H1 (cell line): ENCODE data around the gene SPATS2L. TPM values are rescaled to one million over a fixed set of nuclear protein-coding genes. Genes with fewer than 3 reads are reported as not detected.

Experiments
- CTCF ChIA-PET: fragments of 300-600 bp; sonication (Branson Sonifier 250); formaldehyde crosslinking; loops from one replicate; lab custom pipeline; 2021; ENCODE audit not compliant: partially characterized antibody; lab: Charles Lee
- POLR2A ChIA-PET: fragments of 300-600 bp; sonication (Branson Sonifier 250); formaldehyde crosslinking; loops from one replicate; lab custom pipeline; 2021; ENCODE audit warnings: inconsistent platforms; ENCODE audit not compliant: partially characterized antibody; lab: Charles Lee
- DNase-seq, 2 experiments: peaks; one replicate each; pipeline versions ENCODE4 v3.0.0 to v3.0.0-alpha.2; 2010 to 2022; ENCODE audit warnings: low spot score in 2 of 2, low read depth in 1 of 2, mixed read lengths in 1 of 2
- FAIRE-seq: peaks from 2 replicates; lab custom pipeline; 2011; peaks lifted over from hg19 to GRCh38; lab: Jason Lieb, UNC
- H2AFZ ChIP-seq: 2 replicates; pipeline ENCODE4 v1.8.1; 2012; ENCODE audit warnings: low read length, inconsistent platforms
- H2AK5ac ChIP-seq: 2 replicates; pipeline ENCODE4 v1.6.1; 2013; ENCODE audit warnings: low read depth, low read length
- H2BK120ac ChIP-seq: replicated peaks from 2 replicates; pipeline ENCODE3; 2013; ENCODE audit warnings: low read depth, low read length, inconsistent platforms
- H2BK12ac ChIP-seq: 2 replicates; pipeline ENCODE4 v1.6.1; 2013; ENCODE audit warnings: low read depth, low read length
- H2BK15ac ChIP-seq: 2 replicates; pipeline ENCODE4 v1.6.1; 2013; ENCODE audit warnings: low read length
- H2BK20ac ChIP-seq: 2 replicates; pipeline ENCODE4 v1.6.1; 2013; ENCODE audit warnings: low read length
- H2BK5ac ChIP-seq: 2 replicates; pipeline ENCODE4 v1.6.1; 2013; ENCODE audit warnings: low read depth, low read length
- H3K14ac ChIP-seq: 2 replicates; pipeline ENCODE4 v1.6.1; 2013; ENCODE audit warnings: inconsistent platforms; ENCODE audit not compliant: insufficient read length
- H3K18ac ChIP-seq: 2 replicates; pipeline ENCODE4 v1.6.1; 2013; ENCODE audit warnings: low read length; ENCODE audit errors: extremely low read depth
- H3K23ac ChIP-seq: 2 replicates; pipeline ENCODE4 v1.6.1; 2013; ENCODE audit warnings: inconsistent platforms; ENCODE audit not compliant: insufficient read length
- H3K23me2 ChIP-seq: 2 replicates; pipeline ENCODE4 v1.6.1; 2013; ENCODE audit warnings: low read depth, low read length
- H3K27ac ChIP-seq: 2 replicates; pipeline ENCODE4 v1.6.1; 2011; ENCODE audit warnings: low read depth, low read length, inconsistent platforms
- H3K27me3 ChIP-seq, 4 experiments: replicated peaks in 1 of 4; 1 replicate in 1 of 4; 2 replicates in 3 of 4; pipeline versions ENCODE4 v1.6.1 to v1.8.1; 2011 to 2013; ENCODE audit warnings: low read length in 3 of 4, mild to moderate bottlenecking in 3 of 4, inconsistent platforms in 2 of 4, mixed read lengths in 2 of 4, moderate library complexity in 1 of 4; ENCODE audit not compliant: control insufficient read depth in 3 of 4, insufficient read depth in 3 of 4; ENCODE audit errors: extremely low read depth in 1 of 4
- H3K36me3 ChIP-seq, 4 experiments: 2 replicates each; pipeline versions ENCODE4 v1.6.1 to v1.8.1; 2011 to 2013; ENCODE audit warnings: mild to moderate bottlenecking in 4 of 4, low read length in 3 of 4, moderate library complexity in 2 of 4, control low read depth in 1 of 4, inconsistent platforms in 1 of 4; ENCODE audit not compliant: insufficient read depth in 4 of 4, control insufficient read depth in 2 of 4
- H3K4ac ChIP-seq: replicated peaks from 2 replicates; pipeline ENCODE3; 2013; ENCODE audit warnings: low read length, low read depth, mixed read lengths, inconsistent platforms; ENCODE audit not compliant: insufficient read length
- H3K4me1 ChIP-seq, 4 experiments: replicated peaks in 1 of 4; 1 replicate in 1 of 4; 2 replicates in 3 of 4; pipeline versions ENCODE4 v1.6.1 to v1.8.1; 2011 to 2013; ENCODE audit warnings: low read length in 3 of 4, inconsistent platforms in 2 of 4, mixed read lengths in 1 of 4; ENCODE audit not compliant: insufficient read depth in 4 of 4, control insufficient read depth in 3 of 4
- H3K4me2 ChIP-seq, 2 experiments: 2 replicates each; pipeline versions ENCODE4 v1.6.1 to v1.8.1; 2011 to 2013; ENCODE audit warnings: low read depth in 2 of 2, low read length in 2 of 2, control low read depth in 1 of 2, inconsistent platforms in 1 of 2, mild to moderate bottlenecking in 1 of 2; ENCODE audit not compliant: insufficient read depth in 1 of 2
- H3K4me3 ChIP-seq, 4 experiments: fragments of 200-600, 300-600 bp in 1 of 4; sonication (generic), shearing (Covaris generic), sonication (Bioruptor Twin) in 1 of 4; 2 replicates each; pipeline versions ENCODE4 v1.5.1 to v1.8.1; 2011 to 2016; ENCODE audit warnings: low read length in 4 of 4, low read depth in 3 of 4, control low read depth in 2 of 4, inconsistent platforms in 2 of 4, mild to moderate bottlenecking in 2 of 4, mixed read lengths in 1 of 4, moderate library complexity in 1 of 4; ENCODE audit not compliant: insufficient read depth in 2 of 4; ENCODE audit errors: extremely low read depth in 1 of 4
- H3K56ac ChIP-seq: replicated peaks from 2 replicates; pipeline ENCODE3; 2013; ENCODE audit warnings: low read depth, mild to moderate bottlenecking, mixed read lengths, low read length, inconsistent platforms; ENCODE audit not compliant: insufficient read length
- H3K79me1 ChIP-seq: 2 replicates; pipeline ENCODE4 v1.6.1; 2013; ENCODE audit warnings: low read depth, low read length, control low read depth
- H3K79me2 ChIP-seq, 2 experiments: 2 replicates each; pipeline versions ENCODE4 v1.6.1 to v1.8.1; 2012 to 2013; ENCODE audit warnings: low read length in 2 of 2, mild to moderate bottlenecking in 2 of 2, inconsistent platforms in 1 of 2; ENCODE audit not compliant: insufficient read depth in 2 of 2, control insufficient read depth in 1 of 2
- H3K9ac ChIP-seq, 4 experiments: replicated peaks in 1 of 4; 1 replicate in 1 of 4; 2 replicates in 3 of 4; pipeline versions ENCODE4 v1.6.1 to v1.8.1; 2011 to 2013; ENCODE audit warnings: low read depth in 3 of 4, low read length in 3 of 4, control low read depth in 2 of 4, mild to moderate bottlenecking in 2 of 4, moderate library complexity in 2 of 4, inconsistent platforms in 1 of 4; ENCODE audit errors: extremely low read depth in 1 of 4
- H3K9me3 ChIP-seq, 2 experiments: 2 replicates each; pipeline versions ENCODE4 v1.6.1 to v1.8.1; 2012 to 2013; ENCODE audit warnings: mild to moderate bottlenecking in 2 of 2, moderate library complexity in 2 of 2, control low read depth in 1 of 2, inconsistent platforms in 1 of 2, low read depth in 1 of 2, low read length in 1 of 2, mixed read lengths in 1 of 2; ENCODE audit not compliant: insufficient read depth in 2 of 2
- H4K20me1 ChIP-seq, 2 experiments: replicated peaks in 1 of 2; 2 replicates each; pipeline versions ENCODE3 to v1.8.1; 2011 to 2013; ENCODE audit warnings: inconsistent platforms in 2 of 2, low read length in 2 of 2, mild to moderate bottlenecking in 1 of 2; ENCODE audit not compliant: insufficient read depth in 2 of 2, control insufficient read depth in 1 of 2
- H4K5ac ChIP-seq: 2 replicates; pipeline ENCODE4 v1.6.1; 2013; ENCODE audit warnings: low read length, low read depth, mixed read lengths, inconsistent platforms; ENCODE audit not compliant: insufficient read length
- H4K8ac ChIP-seq: 2 replicates; pipeline ENCODE4 v1.8.0; 2013; ENCODE audit warnings: mild to moderate bottlenecking, moderate library complexity, low read length, inconsistent platforms; ENCODE audit not compliant: insufficient read depth; ENCODE audit errors: extremely low read depth
- H4K91ac ChIP-seq: replicated peaks from 2 replicates; pipeline ENCODE3; 2013; ENCODE audit warnings: low read length, mixed read lengths, inconsistent platforms; ENCODE audit not compliant: insufficient read length
- BCL11A ChIP-seq, 2 experiments: IDR thresholded peaks; one replicate each; pipeline ENCODE4 v1.6.1; 2011; ENCODE audit warnings: low read depth in 2 of 2, low read length in 2 of 2, mild to moderate bottlenecking in 2 of 2
- CBX5 ChIP-seq: fragments of 300-800, 300-1000 bp; sonication (generic); IDR thresholded peaks from 2 replicates; pipeline ENCODE4 v1.7.1; 2016; ENCODE audit warnings: antibody characterized with exemption, low read length, low read depth
- CHD1 ChIP-seq: IDR thresholded peaks from 2 replicates; pipeline ENCODE4 v1.6.1; 2012; ENCODE audit warnings: low read depth, low read length, improper control_type of control experiment
- E2F6 ChIP-seq: IDR thresholded peaks from 2 replicates; pipeline ENCODE4 v1.6.1; 2012; ENCODE audit warnings: inconsistent platforms
- GTF2F1 ChIP-seq: IDR thresholded peaks from 2 replicates; pipeline ENCODE4 v1.6.1; 2012; ENCODE audit warnings: low read depth, low read length, improper control_type of control experiment, borderline replicate concordance
- JUN ChIP-seq: IDR thresholded peaks from 2 replicates; pipeline ENCODE4 v1.6.1; 2011; ENCODE audit warnings: low read depth, mild to moderate bottlenecking, improper control_type of control experiment, low read length
- MAFK ChIP-seq: IDR thresholded peaks from 2 replicates; pipeline ENCODE4 v1.6.1; 2012; ENCODE audit warnings: low read depth, mild to moderate bottlenecking, improper control_type of control experiment, low read length
- PHF8 ChIP-seq: fragments of 200-600 bp; sonication (generic); conservative IDR thresholded peaks from 2 replicates; pipeline ENCODE4 v1.7.1; 2012; ENCODE audit warnings: low read depth, mild to moderate bottlenecking, inconsistent platforms, low read length, moderate library complexity
- POU5F1 ChIP-seq: IDR thresholded peaks from 2 replicates; pipeline ENCODE4 v1.6.1; 2011; ENCODE audit warnings: low read depth, mild to moderate bottlenecking, low read length, moderate library complexity
- RBBP5 ChIP-seq: IDR thresholded peaks from 2 replicates; pipeline ENCODE4 v1.7.1; 2012; ENCODE audit warnings: low read depth, mild to moderate bottlenecking, inconsistent platforms, low read length, moderate library complexity, borderline replicate concordance
- SIRT6 ChIP-seq: IDR thresholded peaks from one replicate; pipeline ENCODE4 v1.7.1; 2012; ENCODE audit warnings: low read length, inconsistent platforms
- SUZ12 ChIP-seq: fragments of 200-600 bp; sonication (generic); IDR thresholded peaks from 2 replicates; pipeline ENCODE4 v1.6.1; 2012; ENCODE audit warnings: mild to moderate bottlenecking, inconsistent platforms, low read length, moderate library complexity, mixed read lengths
- TBP ChIP-seq: IDR thresholded peaks from 2 replicates; pipeline ENCODE4 v1.6.1; 2011; ENCODE audit warnings: low read depth, low read length, improper control_type of control experiment
- ZNF274 ChIP-seq: IDR thresholded peaks from 2 replicates; pipeline ENCODE4 v1.7.0; 2012; ENCODE audit warnings: low read length, borderline replicate concordance; ENCODE audit errors: extremely low read depth
- WGBS, 2 experiments: shearing (Covaris generic) in 1 of 2; methylation state at CpG; one replicate each; pipeline versions ENCODE4 v1.1.6 to v1.1.7; 2013 to 2015; ENCODE audit warnings: low lambda C conversion rate in 2 of 2, mixed read lengths in 2 of 2, inconsistent platforms in 1 of 2, low coverage in 1 of 2, missing lambda C conversion rate in 1 of 2; ENCODE audit not compliant: insufficient replicate concordance in 2 of 2, insufficient coverage in 1 of 2, insufficient read length in 1 of 2; ENCODE audit errors: extremely low coverage in 1 of 2, missing lambda C conversion rate in 1 of 2; 5-methylcytosine and 5-hydroxymethylcytosine counted together
- polyA plus RNA-seq, 7 experiments: library from polyadenylated mRNA; depleted of rRNA in 3 of 7; stranded (reverse) in 5 of 7; unstranded in 2 of 7; fragments of >200 nt in 5 of 7; fragments of 200-250 nt in 2 of 7; gene quantifications; 1 replicate in 5 of 7; 2 replicates in 1 of 7; 4 replicates in 1 of 7; pipeline versions ENCODE4 v1.2.1 to v1.2.3, GENCODE V29; 2011 to 2013; ENCODE audit warnings: missing spikeins in 2 of 7, mixed read lengths in 2 of 7
- total RNA-seq: library from RNA; stranded (reverse); fragmentation: NEBNext Ultra II Directional; extraction: Animal tissue kit (Norgen Biotek cat#: 25700); gene quantifications from 2 replicates; pipeline ENCODE4 v1.2.1, GENCODE V29; 2021

Gene SPATS2L
- total and polyA plus RNA-seq, 2 of the 8 experiments (the other 6 are each of a cell fraction or from before 2014, with no cell fraction given), result 67.3 to 189 TPM

- no peaks in the 10 kb centered on the region for H3K9me3 ChIP-seq
- H3K27ac ChIP-seq, result no peak overlapping the region
- H3K14ac ChIP-seq, result no peak overlapping the region
- no peak overlapping the region for H2BK5ac ChIP-seq
- H2AK5ac ChIP-seq, result no peak overlapping the region
- H3K79me1 ChIP-seq, result no peaks in the 10 kb centered on the region
- WGBS, 2 experiments, result 89% methylated on average over 1 of the region's 1 CpG; no CpG with 5 or more reads in 1 of the 2 experiments
- H3K4me2 ChIP-seq, result no peak overlapping the region
- no peak overlapping the region for H4K5ac ChIP-seq
- H2BK15ac ChIP-seq, result no peak overlapping the region
- H2BK120ac ChIP-seq, result no peak overlapping the region
- no peak overlapping the region for H2BK12ac ChIP-seq
- no peak overlapping the region for H4K91ac ChIP-seq
- H3K23ac ChIP-seq, result no peak overlapping the region
- no peak overlapping the region for H2AFZ ChIP-seq
- no peak overlapping the region for H3K4ac ChIP-seq
- ChIA-PET CTCF (interaction anchor here (1.4 to 1.9 kb wide), 3 partner anchors 9 to 460 kb away, joined by 4 to 9 read pairs (median 4); no protein-coding TSS in a partner anchor), POLR2A (interaction anchor here (2.2 kb wide), 1 partner anchor 8 kb away, joined by 5 read pairs; no protein-coding TSS in a partner anchor)
- no peaks in the 10 kb centered on the region for H3K79me2 ChIP-seq
- FAIRE-seq (no peak), DNase-seq (no peak)
- H3K4me3 ChIP-seq, result no peak overlapping the region
- no peaks in the 10 kb centered on the region for H3K4me1 ChIP-seq
- H3K9ac ChIP-seq, result no peak overlapping the region
- H2BK20ac ChIP-seq, result no peak overlapping the region
- no peak overlapping the region for H4K8ac ChIP-seq
- no peak overlapping the region for H3K56ac ChIP-seq
- peaks cover 0 to 2% of the 10 kb centered on the region in 2 experiments for H4K20me1 ChIP-seq
- no peaks in the 10 kb centered on the region for H3K27me3 ChIP-seq
- peaks cover 3 to 53% (median 39%) of the 10 kb centered on the region in 4 experiments; a peak in 7 of 8 replicates for H3K36me3 ChIP-seq
- no peak overlapping the region for H3K18ac ChIP-seq
- no peaks in the 10 kb centered on the region for H3K23me2 ChIP-seq
- no peak for TF ChIP-seq E2F6
- no peak for TF ChIP-seq CHD1
- TF ChIP-seq BCL11A (IDR thresholded peaks at IDR 0.05; ENCODE audit: low read depth in 2 of 2, low read length in 2 of 2), result no peak
- no peak for TF ChIP-seq ZNF274
- TF ChIP-seq GTF2F1, result no peak
- no peak for TF ChIP-seq TBP
- no peak for TF ChIP-seq CBX5
- TF ChIP-seq MAFK, result no peak
- TF ChIP-seq SUZ12, result no peak
- no peak for TF ChIP-seq SIRT6
- no peak for TF ChIP-seq PHF8
- no peak for TF ChIP-seq POU5F1
- no peak for TF ChIP-seq JUN
- no peak for TF ChIP-seq RBBP5
Observed at GRCh38 chr2:200445284-200445683, 138.8 kb downstream of the SPATS2L start.
